OCI-LY7 (cell line): Measurements from ENCODE around the gene VOPP1. TPM values are rescaled to one million over a fixed set of nuclear protein-coding genes. Genes with fewer than 3 reads are reported as not detected.

ENCODE experiments used
- BruUV-seq: library from RNA; stranded (reverse); fragments of 400-500 nt; replicated peaks from 2 replicates; lab custom pipeline; 2021; lab: Mats Ljungman, UMichigan
- CTCF ChIA-PET: fragments of 300-600 bp; sonication (Branson Sonifier 250); formaldehyde crosslinking; loops from one replicate; lab custom pipeline; 2022; ENCODE audit warnings: antibody characterized with exemption; ENCODE audit not compliant: unreplicated experiment; lab: Charles Lee
- POLR2A ChIA-PET: fragments of 300-600 bp; sonication (Branson Sonifier 250); formaldehyde crosslinking; loops from one replicate; lab custom pipeline; 2022; ENCODE audit warnings: antibody characterized with exemption; lab: Charles Lee
- DNase-seq: peaks from one replicate; pipeline ENCODE4 v3.0.0-alpha.2; 2015; ENCODE audit warnings: low spot score
- H2AFZ ChIP-seq: fragments of 200-600 bp; sonication (generic), shearing (Covaris generic); 2 replicates; pipeline ENCODE4 v1.6.1; 2014; ENCODE audit warnings: mild to moderate bottlenecking, antibody characterized with exemption, low read length, moderate library complexity
- H3K27ac ChIP-seq: fragments of 200-600 bp; sonication (generic); 2 replicates; pipeline ENCODE4 v1.5.1; 2014; ENCODE audit warnings: mixed run types, low read depth, mild to moderate bottlenecking, moderate library complexity, low read length, inconsistent platforms; ENCODE audit not compliant: poor library complexity, severe bottlenecking
- H3K36me3 ChIP-seq: fragments of 200-600 bp; sonication (generic); 2 replicates; pipeline ENCODE4 v1.6.1; 2014; ENCODE audit warnings: mild to moderate bottlenecking, antibody characterized with exemption, low read length, moderate library complexity, mixed read lengths; ENCODE audit not compliant: insufficient read depth
- H3K4me1 ChIP-seq: fragments of 200-600 bp; sonication (generic); 2 replicates; pipeline ENCODE4 v1.5.1; 2014; ENCODE audit warnings: mild to moderate bottlenecking, low read length; ENCODE audit not compliant: insufficient read depth, poor library complexity, severe bottlenecking
- H3K4me2 ChIP-seq: fragments of 200-600 bp; sonication (generic); 2 replicates; pipeline ENCODE4 v1.6.1; 2014; ENCODE audit warnings: mild to moderate bottlenecking, low read length
- H3K4me3 ChIP-seq: fragments of 200-600 bp; sonication (generic); 2 replicates; pipeline ENCODE4 v1.5.1; 2014; ENCODE audit warnings: mild to moderate bottlenecking, low read depth, low read length; ENCODE audit not compliant: poor library complexity, severe bottlenecking
- H3K79me2 ChIP-seq: fragments of 200-600 bp; sonication (generic); 2 replicates; pipeline ENCODE4 v1.6.1; 2016; ENCODE audit warnings: low read depth, mild to moderate bottlenecking, low read length, moderate library complexity, mixed read lengths; ENCODE audit not compliant: insufficient read depth
- H3K9me2 ChIP-seq: fragments of 200-600 bp; sonication (generic); 2 replicates; pipeline ENCODE4 v1.6.1; 2016; ENCODE audit warnings: mild to moderate bottlenecking, low read length, mixed read lengths; ENCODE audit not compliant: insufficient read depth
- H3K9me3 ChIP-seq: fragments of 200-600 bp; sonication (generic); 2 replicates; pipeline ENCODE4 v1.6.1; 2014; ENCODE audit warnings: mild to moderate bottlenecking, mixed run types, low read length, mixed read lengths
- H4K20me1 ChIP-seq: fragments of 200-600 bp; sonication (generic); 2 replicates; pipeline ENCODE4 v1.6.1; 2014; ENCODE audit warnings: mild to moderate bottlenecking, antibody characterized with exemption, low read length, moderate library complexity, mixed read lengths; ENCODE audit not compliant: insufficient read depth
- CTCF ChIP-seq: fragments of 200-600 bp; sonication (generic); conservative IDR thresholded peaks from 2 replicates; pipeline ENCODE4 v1.5.1; 2014; ENCODE audit warnings: mild to moderate bottlenecking, antibody characterized with exemption, low read length, moderate library complexity, mixed read lengths
- EZH2phosphoT487 ChIP-seq: fragments of 200-600 bp; sonication (generic); IDR thresholded peaks from 2 replicates; pipeline ENCODE4 v1.6.1; 2018; ENCODE audit warnings: low read depth, borderline replicate concordance, mild to moderate bottlenecking, mixed run types, antibody characterized with exemption, low read length, moderate library complexity, mixed read lengths
- intact Hi-C: fragments of 100-400 bp; cut with micrococcal nuclease; formaldehyde crosslinking; loops from one replicate; pipeline ENCODE4 v1.10.0; 2022; ENCODE audit not compliant: unreplicated experiment
- total RNA-seq, 2 experiments: library from RNA; depleted of rRNA in 1 of 2; stranded (reverse); fragments of >200 nt in 1 of 2; shearing (Covaris generic) in 1 of 2; gene quantifications; 2 replicates each; pipeline ENCODE4 v1.2.3, GENCODE V29; 2014 to 2022

The VOPP1 gene
- total RNA-seq, 2 experiments from 2014 or later, result 68.8 to 72.1 TPM

GRCh38 chr7:55429835-55430499 lies 142.3 kb downstream of the VOPP1 start:
- H2AFZ ChIP-seq, result no peak overlapping the region
- no peak overlapping the region for H3K4me2 ChIP-seq
- H3K9me3 ChIP-seq, result no peaks in the 10 kb centered on the region
- ChIA-PET CTCF (no interaction called here), POLR2A (interaction anchor here (0.6 kb wide), 1 partner anchor 338 kb away, joined by 3 read pairs; no protein-coding TSS in a partner anchor)
- peaks cover 13% of the 10 kb centered on the region; the same call in 1 of the 2 replicates for H3K36me3 ChIP-seq
- H3K79me2 ChIP-seq, result no peaks in the 10 kb centered on the region
- no peaks in the 10 kb centered on the region for H3K4me1 ChIP-seq
- no peak overlapping the region for H3K27ac ChIP-seq
- intact Hi-C loops, result loop anchor here (5.0 kb wide), 2 partner anchors 102 to 148 kb away; no protein-coding TSS in a partner anchor
- H4K20me1 ChIP-seq, result no peaks in the 10 kb centered on the region
- H3K9me2 ChIP-seq, result no peaks in the 10 kb centered on the region
- no peak for DNase-seq
- TF ChIP-seq EZH2phosphoT487, result no peak
- no peak for TF ChIP-seq CTCF
- no TSS peak for BruUV-seq
- H3K4me3 ChIP-seq, result no peak overlapping the region

GRCh38 chr7:55427800-55428199 lies 144.5 kb downstream of the VOPP1 start:
- Histone ChIP-seq H3K4me1 (no peaks in the 10 kb centered on the region), H3K79me2 (no peaks in the 10 kb centered on the region), H3K9me3 (no peaks in the 10 kb centered on the region), H3K9me2 (no peaks in the 10 kb centered on the region), H3K4me2 (no peak overlapping the region), H3K27ac (no peak overlapping the region), H4K20me1 (no peaks in the 10 kb centered on the region), H2AFZ (no peak overlapping the region), H3K4me3 (no peak overlapping the region), H3K36me3 (peaks cover 13% of the 10 kb centered on the region; the same call in 1 of the 2 replicates)
- BruUV-seq, result no TSS peak
- POLR2A ChIA-PET, result interaction anchor here (0.6 kb wide), 1 partner anchor 579 kb away, joined by 6 read pairs; no protein-coding TSS in a partner anchor
- TF ChIP-seq CTCF, result no peak
- no peak for TF ChIP-seq EZH2phosphoT487
- intact Hi-C loops, result no loop called here
- DNase-seq, result no peak
- CTCF ChIA-PET, result interaction anchor here (0.6 kb wide), 1 partner anchor 478 kb away, joined by 3 read pairs; no protein-coding TSS in a partner anchor

GRCh38 chr7:55427342-55427741 lies 145.0 kb downstream of the VOPP1 start:
- Histone ChIP-seq H3K4me3 (no peak overlapping the region), H3K9me3 (no peaks in the 10 kb centered on the region), H3K79me2 (no peaks in the 10 kb centered on the region), H2AFZ (no peak overlapping the region), H3K9me2 (no peaks in the 10 kb centered on the region), H3K4me2 (no peak overlapping the region), H3K27ac (no peak overlapping the region), H4K20me1 (no peaks in the 10 kb centered on the region), H3K4me1 (no peaks in the 10 kb centered on the region), H3K36me3 (peaks cover 13% of the 10 kb centered on the region; the same call in 1 of the 2 replicates)
- POLR2A ChIA-PET, result interaction anchor here (0.6 to 0.9 kb wide), 2 partner anchors 79 to 579 kb away, joined by 3 to 6 read pairs; no protein-coding TSS in a partner anchor
- BruUV-seq, result no TSS peak
- DNase-seq, result no peak
- intact Hi-C loops, result no loop called here
- CTCF ChIA-PET, result interaction anchor here (0.6 kb wide), 1 partner anchor 478 kb away, joined by 3 read pairs; no protein-coding TSS in a partner anchor
- TF ChIP-seq EZH2phosphoT487 (no peak), CTCF (no peak)
